IMR-90 (cell line): Measurements from ENCODE around the gene PRKD3. TPM values are rescaled to one million over a fixed set of nuclear protein-coding genes. Genes with fewer than 3 reads are reported as not detected.

ENCODE experiments used
- ATAC-seq: fragments of 200-7000 bp; cut with Tn5 transposase; 2 replicates; pipeline ENCODE4 v1.9.1; 2020; ENCODE audit warnings: low read depth, mild to moderate bottlenecking, moderate library complexity
- BruUV-seq: library from RNA; stranded (reverse); fragments of 400-500 nt; replicated peaks from 2 replicates; lab custom pipeline; 2021; lab: Mats Ljungman, UMichigan
- CTCF ChIA-PET: fragments of 300-600 bp; formaldehyde crosslinking; extraction: SDS; loops from one replicate; lab custom pipeline; 2021; ENCODE audit warnings: antibody characterized with exemption; lab: Yijun Ruan, JAX
- POLR2A ChIA-PET: fragments of 300-600 bp; sonication (Branson Sonifier 250); formaldehyde crosslinking; loops from one replicate; lab custom pipeline; 2022; ENCODE audit warnings: antibody characterized with exemption; ENCODE audit not compliant: unreplicated experiment; lab: Charles Lee
- DNase-seq: peaks from one replicate; pipeline ENCODE4 v3.0.0; 2013
- H2AFZ ChIP-seq: replicated peaks from 2 replicates; pipeline ENCODE3; 2013; ENCODE audit warnings: low read length, mild to moderate bottlenecking; ENCODE audit not compliant: poor library complexity
- H2AK5ac ChIP-seq: 2 replicates; pipeline ENCODE4 v1.6.1; 2013; ENCODE audit warnings: low read depth, low read length, inconsistent platforms
- H2AK9ac ChIP-seq: replicated peaks from 2 replicates; pipeline ENCODE3; 2013; ENCODE audit warnings: mild to moderate bottlenecking, low read depth, low read length, moderate library complexity; ENCODE audit not compliant: poor library complexity
- H2BK120ac ChIP-seq: 2 replicates; pipeline ENCODE4 v1.6.1; 2013; ENCODE audit warnings: low read depth, low read length, inconsistent platforms
- H2BK15ac ChIP-seq: 3 replicates; pipeline ENCODE4 v1.6.1; 2013; ENCODE audit warnings: low read depth, low read length, inconsistent platforms
- H2BK20ac ChIP-seq: 2 replicates; pipeline ENCODE4 v1.6.1; 2013; ENCODE audit warnings: low read depth, mild to moderate bottlenecking, inconsistent platforms, low read length, moderate library complexity
- H2BK5ac ChIP-seq: 2 replicates; pipeline ENCODE4 v1.6.1; 2013; ENCODE audit warnings: mild to moderate bottlenecking, low read depth, low read length, inconsistent platforms; ENCODE audit not compliant: poor library complexity, severe bottlenecking
- H3K14ac ChIP-seq: replicated peaks from 2 replicates; pipeline ENCODE4 v1.6.1; 2013; ENCODE audit warnings: low read depth, low read length, inconsistent platforms
- H3K18ac ChIP-seq: 2 replicates; pipeline ENCODE4 v1.6.1; 2013; ENCODE audit warnings: low read depth, low read length, control low read depth
- H3K23ac ChIP-seq: 2 replicates; pipeline ENCODE4 v1.6.1; 2013; ENCODE audit warnings: low read depth, low read length, inconsistent platforms
- H3K27ac ChIP-seq: 2 replicates; pipeline ENCODE4 v1.5.1; 2013; ENCODE audit warnings: mild to moderate bottlenecking, control low read depth, low read length; ENCODE audit not compliant: insufficient read depth
- H3K27me3 ChIP-seq: 2 replicates; pipeline ENCODE4 v1.6.1; 2013; ENCODE audit warnings: low read length; ENCODE audit not compliant: control insufficient read depth, insufficient read depth
- H3K36me3 ChIP-seq: 2 replicates; pipeline ENCODE4 v1.6.1; 2013; ENCODE audit warnings: low read length, mixed read lengths; ENCODE audit not compliant: control insufficient read depth, insufficient read depth
- H3K4ac ChIP-seq: 2 replicates; pipeline ENCODE4 v1.6.1; 2013; ENCODE audit warnings: low read depth, low read length, inconsistent platforms
- H3K4me1 ChIP-seq: 2 replicates; pipeline ENCODE4 v1.6.1; 2013; ENCODE audit warnings: low read length, mixed read lengths; ENCODE audit not compliant: control insufficient read depth, insufficient read depth
- H3K4me2 ChIP-seq: 2 replicates; pipeline ENCODE4 v1.6.1; 2013; ENCODE audit warnings: low read depth, mild to moderate bottlenecking, control low read depth, low read length, moderate library complexity
- H3K4me3 ChIP-seq: 2 replicates; pipeline ENCODE4 v1.5.1; 2013; ENCODE audit warnings: low read depth, mild to moderate bottlenecking, control low read depth, low read length, moderate library complexity; ENCODE audit not compliant: insufficient read depth
- H3K56ac ChIP-seq: 2 replicates; pipeline ENCODE4 v1.6.1; 2013; ENCODE audit warnings: low read length, inconsistent platforms; ENCODE audit not compliant: insufficient read depth; ENCODE audit errors: extremely low read depth
- H3K79me1 ChIP-seq, 2 experiments: 2 replicates each; pipeline ENCODE4 v1.6.1; 2013; ENCODE audit warnings: low read length in 2 of 2, inconsistent platforms in 1 of 2, low read depth in 1 of 2
- H3K9ac ChIP-seq: 2 replicates; pipeline ENCODE4 v1.6.1; 2013; ENCODE audit warnings: low read depth, low read length, control low read depth
- H3K9me1 ChIP-seq: 2 replicates; pipeline ENCODE4 v1.6.1; 2013; ENCODE audit warnings: low read length, inconsistent platforms; ENCODE audit not compliant: insufficient read depth
- H3K9me3 ChIP-seq: 2 replicates; pipeline ENCODE4 v1.6.1; 2013; ENCODE audit warnings: low read length; ENCODE audit not compliant: control insufficient read depth, insufficient read depth
- H4K20me1 ChIP-seq: 2 replicates; pipeline ENCODE4 v1.6.1; 2013; ENCODE audit warnings: low read length, inconsistent platforms; ENCODE audit not compliant: insufficient read depth
- H4K5ac ChIP-seq: 2 replicates; pipeline ENCODE4 v1.6.1; 2013; ENCODE audit warnings: mild to moderate bottlenecking, low read depth, low read length, control low read depth
- H4K8ac ChIP-seq, 2 experiments: 2 replicates each; pipeline ENCODE4 v1.6.1; 2013; ENCODE audit warnings: low read depth in 2 of 2, low read length in 2 of 2, control low read depth in 1 of 2, inconsistent platforms in 1 of 2
- H4K91ac ChIP-seq: 2 replicates; pipeline ENCODE4 v1.6.1; 2013; ENCODE audit warnings: low read depth, low read length, inconsistent platforms; ENCODE audit not compliant: insufficient read depth
- BHLHE40 ChIP-seq: fragments of 150-350 bp; IDR thresholded peaks from 2 replicates; pipeline ENCODE4 v1.6.1; 2016; ENCODE audit warnings: mild to moderate bottlenecking, low read depth, low read length
- CHD1 ChIP-seq: IDR thresholded peaks from 2 replicates; pipeline ENCODE4 v1.6.1; 2012; ENCODE audit warnings: low read depth, low read length, improper control_type of control experiment
- MAZ ChIP-seq: IDR thresholded peaks from 2 replicates; pipeline ENCODE4 v1.6.1; 2012; ENCODE audit warnings: low read depth, mild to moderate bottlenecking, low read length, improper control_type of control experiment, moderate library complexity, borderline replicate concordance
- NFE2L2 ChIP-seq: fragments of 150-350 bp; IDR thresholded peaks from 2 replicates; pipeline ENCODE4 v1.6.1; 2016; ENCODE audit warnings: low read depth, mild to moderate bottlenecking, low read length
- POLR2A ChIP-seq: IDR thresholded peaks from 2 replicates; pipeline ENCODE4 v1.6.1; 2012; ENCODE audit warnings: mild to moderate bottlenecking, low read depth, low read length
- RAD21 ChIP-seq: IDR thresholded peaks from 2 replicates; pipeline ENCODE4 v1.6.1; 2012; ENCODE audit warnings: low read length, improper control_type of control experiment
- RCOR1 ChIP-seq: IDR thresholded peaks from 2 replicates; pipeline ENCODE4 v1.6.1; 2012; ENCODE audit warnings: mild to moderate bottlenecking, low read length, improper control_type of control experiment; ENCODE audit not compliant: insufficient replicate concordance
- SMC3 ChIP-seq: fragments of 150-350 bp; IDR thresholded peaks from 2 replicates; pipeline ENCODE4 v1.6.1; 2016; ENCODE audit warnings: low read depth, mild to moderate bottlenecking, antibody characterized with exemption, low read length, moderate library complexity
- WGBS, 2 experiments: methylation state at CpG; one replicate each; pipeline versions ENCODE4 v1.1.5 to v1.1.7; 2013; ENCODE audit warnings: missing lambda C conversion rate in 2 of 2; ENCODE audit not compliant: insufficient read length in 1 of 2; ENCODE audit errors: extremely low coverage in 2 of 2; 5-methylcytosine and 5-hydroxymethylcytosine counted together
- dilution Hi-C: fragments of 300-500 bp; cut with HindIII; formaldehyde crosslinking; loops from one replicate; pipeline ENCODE4 v1.14.3; 2018; ENCODE audit warnings: low sequenced_read_pairs; ENCODE audit not compliant: unreplicated experiment
- in situ Hi-C: fragments of 300-500 bp; cut with MboI; formaldehyde crosslinking; loops from 3 replicates; pipeline ENCODE4 v1.14.3; 2019; ENCODE audit warnings: low sequenced_read_pairs, inconsistent platforms, mixed read lengths
- intact Hi-C: fragments of 100-400 bp; cut with micrococcal nuclease; formaldehyde crosslinking; loops from 2 replicates; pipeline ENCODE4 v1.10.0; 2022
- polyA plus RNA-seq, 3 experiments: library from polyadenylated mRNA; depleted of rRNA; stranded (reverse); fragments of >200 nt; gene quantifications; 2 replicates each; pipeline ENCODE4 v1.2.3, GENCODE V29; 2012; ENCODE audit warnings: low replicate concordance in 1 of 3
- total RNA-seq: library from RNA; depleted of rRNA; stranded (reverse); fragments of >200 nt; gene quantifications from 2 replicates; pipeline ENCODE4 v1.2.3, GENCODE V29; 2012
- TF ChIP-seq, protein P1 (sequence below): conservative IDR thresholded peaks from 2 replicates; pipeline ENCODE4 v1.5.1; 2012; ENCODE audit warnings: mild to moderate bottlenecking, low read depth, low read length, improper control_type of control experiment
- TF ChIP-seq, protein P2 (sequence below): fragments of 150-350 bp; IDR thresholded peaks from 2 replicates; pipeline ENCODE4 v1.6.1; 2016; ENCODE audit warnings: low read depth, mild to moderate bottlenecking, low read length, moderate library complexity, borderline replicate concordance

PRKD3 gene
- total and polyA plus RNA-seq, 2 of the 4 experiments (the other 2 are of a cell fraction) = 15.8 to 46.4 TPM

DNA sequence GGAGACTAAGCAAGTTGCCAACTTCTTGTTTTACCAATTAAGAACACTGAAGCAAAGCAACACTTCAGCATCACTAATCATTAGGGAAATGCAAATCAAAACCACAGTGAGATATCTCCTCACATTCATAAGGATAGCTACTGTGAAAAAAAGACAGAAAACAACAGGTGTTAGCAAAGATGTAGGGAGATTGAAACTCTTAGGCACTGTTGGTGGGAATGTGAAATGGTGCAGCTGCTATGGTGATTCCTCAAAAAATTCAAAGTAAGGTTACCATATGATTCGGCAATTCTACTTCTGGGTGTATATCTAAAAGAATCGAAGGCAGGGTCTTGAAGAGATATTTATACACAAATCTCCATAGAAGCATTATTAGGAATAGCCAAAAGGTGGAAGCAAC lies 8.6 kb upstream of the PRKD3 start:
- Histone ChIP-seq H3K4me2 (no peak overlapping the region), H2BK120ac (no peak overlapping the region), H3K9ac (no peak overlapping the region), H4K91ac (no peak overlapping the region), H3K14ac (no peak overlapping the region), H3K4me1 (no peaks in the 10 kb centered on the region), H3K27me3 (peaks cover 2% of the 10 kb centered on the region; the same call in 1 of the 2 replicates), H2AK9ac (no peak overlapping the region), H3K4me3 (no peak overlapping the region), H2BK20ac (no peak overlapping the region), H3K18ac (no peak overlapping the region), H4K20me1 (no peaks in the 10 kb centered on the region), H3K23ac (no peak overlapping the region), H3K36me3 (no peaks in the 10 kb centered on the region), H2AK5ac (no peak overlapping the region), H3K79me1 (no peaks in the 10 kb centered on the region), H3K4ac (no peak overlapping the region), H2AFZ (no peak overlapping the region), H3K9me3 (no peaks in the 10 kb centered on the region), H3K9me1 (no peaks in the 10 kb centered on the region), H4K5ac (no peak overlapping the region), H2BK15ac (no peak overlapping the region), H4K8ac (no peak overlapping the region), H3K27ac (no peak overlapping the region), H3K56ac (no peak overlapping the region), H2BK5ac (no peak overlapping the region)
- intact Hi-C loops (no loop called here), dilution Hi-C loops (no loop called here), in situ Hi-C loops (no loop called here)
- ChIA-PET POLR2A (no interaction called here), CTCF (no interaction called here)
- BruUV-seq = no TSS peak
- DNase-seq (no peak), ATAC-seq (no peak)
- WGBS, 2 experiments = no CpG with 5 or more reads among the region's 2 CpGs
- TF ChIP-seq RCOR1 (no peak), RAD21 (no peak), SMC3 (no peak), BHLHE40 (no peak), CHD1 (no peak), POLR2A (no peak), NFE2L2 (no peak), MAZ (no peak)
- TF ChIP-seq, protein P1, sequence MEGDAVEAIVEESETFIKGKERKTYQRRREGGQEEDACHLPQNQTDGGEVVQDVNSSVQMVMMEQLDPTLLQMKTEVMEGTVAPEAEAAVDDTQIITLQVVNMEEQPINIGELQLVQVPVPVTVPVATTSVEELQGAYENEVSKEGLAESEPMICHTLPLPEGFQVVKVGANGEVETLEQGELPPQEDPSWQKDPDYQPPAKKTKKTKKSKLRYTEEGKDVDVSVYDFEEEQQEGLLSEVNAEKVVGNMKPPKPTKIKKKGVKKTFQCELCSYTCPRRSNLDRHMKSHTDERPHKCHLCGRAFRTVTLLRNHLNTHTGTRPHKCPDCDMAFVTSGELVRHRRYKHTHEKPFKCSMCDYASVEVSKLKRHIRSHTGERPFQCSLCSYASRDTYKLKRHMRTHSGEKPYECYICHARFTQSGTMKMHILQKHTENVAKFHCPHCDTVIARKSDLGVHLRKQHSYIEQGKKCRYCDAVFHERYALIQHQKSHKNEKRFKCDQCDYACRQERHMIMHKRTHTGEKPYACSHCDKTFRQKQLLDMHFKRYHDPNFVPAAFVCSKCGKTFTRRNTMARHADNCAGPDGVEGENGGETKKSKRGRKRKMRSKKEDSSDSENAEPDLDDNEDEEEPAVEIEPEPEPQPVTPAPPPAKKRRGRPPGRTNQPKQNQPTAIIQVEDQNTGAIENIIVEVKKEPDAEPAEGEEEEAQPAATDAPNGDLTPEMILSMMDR = no peak
- TF ChIP-seq, protein P2, sequence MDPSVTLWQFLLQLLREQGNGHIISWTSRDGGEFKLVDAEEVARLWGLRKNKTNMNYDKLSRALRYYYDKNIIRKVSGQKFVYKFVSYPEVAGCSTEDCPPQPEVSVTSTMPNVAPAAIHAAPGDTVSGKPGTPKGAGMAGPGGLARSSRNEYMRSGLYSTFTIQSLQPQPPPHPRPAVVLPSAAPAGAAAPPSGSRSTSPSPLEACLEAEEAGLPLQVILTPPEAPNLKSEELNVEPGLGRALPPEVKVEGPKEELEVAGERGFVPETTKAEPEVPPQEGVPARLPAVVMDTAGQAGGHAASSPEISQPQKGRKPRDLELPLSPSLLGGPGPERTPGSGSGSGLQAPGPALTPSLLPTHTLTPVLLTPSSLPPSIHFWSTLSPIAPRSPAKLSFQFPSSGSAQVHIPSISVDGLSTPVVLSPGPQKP = no peak
